ENCODE data around the gene XAGE5.
A peak's percentile ranks its signal among the peaks of the same experiment; 100 is the strongest.
"Not testable (repeated sequence)": the region's sequence is repeated elsewhere in the genome, so short reads cannot be mapped to it uniquely, and the experiment has no call there.

Gene XAGE5

GRCh38 chrX:52830551-52830950 is 19.5 kb downstream of the XAGE5 start:
- Histone ChIP-seq H4K12ac (ENCODE audit: low read depth, low read length) (no peak overlapping the region), H2BK120ac (ENCODE audit: insufficient read depth, low read length, poor library complexity) (no peak overlapping the region), H3K4me1 (ENCODE audit: control insufficient read depth in 1 of 2, insufficient read depth in 2 of 2, low read length in 2 of 2) (no peaks in the 10 kb centered on the region), H3K79me2 (ENCODE audit: control insufficient read depth, insufficient read depth, low read length, poor library complexity) (no peaks in the 10 kb centered on the region), H2AFZ (ENCODE audit: insufficient read depth, low read length, poor library complexity) (no peak overlapping the region), H2BK12ac (ENCODE audit: low read length) (no peak overlapping the region), H3K18ac (ENCODE audit: low read length) (no peak overlapping the region), H2AK5ac (ENCODE audit: low read length) (no peak overlapping the region), H3K9me3 (ENCODE audit: insufficient read depth, low read depth, low read length) (peaks cover 13% of the 10 kb centered on the region), H2BK5ac (ENCODE audit: low read depth, low read length, poor library complexity) (no peak overlapping the region), H3K36me3 (ENCODE audit: control insufficient read depth in 1 of 2, insufficient read depth in 2 of 2, low read length in 2 of 2) (no peaks in the 10 kb centered on the region), H3K9ac (ENCODE audit: low read length) (no peak overlapping the region), H3K4ac (ENCODE audit: low read depth, low read length) (no peak overlapping the region), H3K27me3 (ENCODE audit: insufficient read depth, low read length) (no peaks in the 10 kb centered on the region), H3K79me1 (ENCODE audit: low read length) (no peaks in the 10 kb centered on the region), H3K4me3 (ENCODE audit: low read depth, low read length) (no peak overlapping the region), H3K27ac (ENCODE audit: low read depth, low read length) (no peak overlapping the region), H4K8ac (ENCODE audit: low read depth, low read length) (no peak overlapping the region), H3K14ac (ENCODE audit: low read length) (no peak overlapping the region), H3K4me2 (ENCODE audit: low read length) (no peak overlapping the region), H3K23ac (ENCODE audit: low read length) (no peak overlapping the region), H4K91ac (ENCODE audit: low read depth, low read length) (no peak overlapping the region)
- no peak for DNase-seq
- no CpG with 5 or more reads among the region's 3 CpGs for WGBS (ENCODE audit: extremely low coverage, insufficient coverage, insufficient read length)

GRCh38 chrX:52839137-52839536 is 28.1 kb downstream of the XAGE5 start:
- Histone ChIP-seq H3K79me1 (ENCODE audit: low read length) (no peaks in the 10 kb centered on the region), H3K27me3 (ENCODE audit: insufficient read depth, low read length) (no peaks in the 10 kb centered on the region), H2AFZ (ENCODE audit: insufficient read depth, low read length, poor library complexity) (no peak overlapping the region), H4K8ac (ENCODE audit: low read depth, low read length) (no peak overlapping the region), H3K4ac (ENCODE audit: low read depth, low read length) (no peak overlapping the region), H3K9me3 (ENCODE audit: insufficient read depth, low read depth, low read length) (no peaks in the 10 kb centered on the region), H3K36me3 (ENCODE audit: control insufficient read depth in 1 of 2, insufficient read depth in 2 of 2, low read length in 2 of 2) (no peaks in the 10 kb centered on the region), H3K27ac (ENCODE audit: low read depth, low read length) (no peak overlapping the region), H2BK5ac (ENCODE audit: low read depth, low read length, poor library complexity) (no peak overlapping the region), H4K12ac (ENCODE audit: low read depth, low read length) (no peak overlapping the region), H2BK12ac (ENCODE audit: low read length) (no peak overlapping the region), H3K4me2 (ENCODE audit: low read length) (no peak overlapping the region), H3K4me3 (ENCODE audit: low read depth, low read length) (no peak overlapping the region), H4K91ac (ENCODE audit: low read depth, low read length) (no peak overlapping the region), H3K18ac (ENCODE audit: low read length) (no peak overlapping the region), H3K9ac (ENCODE audit: low read length) (no peak overlapping the region), H2BK120ac (ENCODE audit: insufficient read depth, low read length, poor library complexity) (no peak overlapping the region), H3K23ac (ENCODE audit: low read length) (no peak overlapping the region), H2AK5ac (ENCODE audit: low read length) (no peak overlapping the region), H3K4me1 (ENCODE audit: control insufficient read depth in 1 of 2, insufficient read depth in 2 of 2, low read length in 2 of 2) (no peaks in the 10 kb centered on the region), H3K79me2 (ENCODE audit: control insufficient read depth, insufficient read depth, low read length, poor library complexity) (no peaks in the 10 kb centered on the region), H3K14ac (ENCODE audit: low read length) (no peak overlapping the region)
- no CpG with 5 or more reads among the region's 2 CpGs for WGBS (ENCODE audit: extremely low coverage, insufficient coverage, insufficient read length)
- DNase-seq, result peak; percentile 78 to 82

DNA sequence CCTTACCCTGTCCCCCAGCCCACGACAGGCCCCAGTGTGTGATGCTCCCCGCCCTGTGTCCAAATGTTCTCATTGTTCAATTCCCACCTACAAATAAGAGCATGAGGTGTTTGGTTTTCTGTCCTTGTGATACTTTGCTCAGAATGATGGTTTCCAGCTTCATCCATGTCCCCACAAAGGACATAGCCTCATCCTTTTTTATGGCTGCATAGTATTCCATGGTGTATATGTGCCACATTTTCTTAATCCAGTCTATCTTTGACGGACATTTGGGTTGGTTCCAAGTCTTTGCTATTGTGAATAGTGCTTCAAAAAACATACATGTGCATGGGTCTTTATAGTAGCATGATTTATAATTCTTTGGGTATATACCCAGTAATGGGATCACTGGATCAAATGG is 32.5 kb downstream of the XAGE5 start:
- not testable (repeated sequence) for DNase-seq; H3K79me1 ChIP-seq (ENCODE audit: low read length); H2BK12ac ChIP-seq (ENCODE audit: low read length); H3K4me2 ChIP-seq (ENCODE audit: low read length); H3K4me3 ChIP-seq (ENCODE audit: low read depth, low read length); H3K4ac ChIP-seq (ENCODE audit: low read depth, low read length); H2AFZ ChIP-seq (ENCODE audit: insufficient read depth, low read length, poor library complexity); H3K9ac ChIP-seq (ENCODE audit: low read length); H4K8ac ChIP-seq (ENCODE audit: low read depth, low read length); H3K36me3 ChIP-seq (ENCODE audit: control insufficient read depth in 1 of 2, insufficient read depth in 2 of 2, low read length in 2 of 2); H3K27ac ChIP-seq (ENCODE audit: low read depth, low read length); H2BK5ac ChIP-seq (ENCODE audit: low read depth, low read length, poor library complexity); H3K79me2 ChIP-seq (ENCODE audit: control insufficient read depth, insufficient read depth, low read length, poor library complexity); H4K91ac ChIP-seq (ENCODE audit: low read depth, low read length); H2AK5ac ChIP-seq (ENCODE audit: low read length); H4K12ac ChIP-seq (ENCODE audit: low read depth, low read length); H3K18ac ChIP-seq (ENCODE audit: low read length); H3K14ac ChIP-seq (ENCODE audit: low read length); H3K23ac ChIP-seq (ENCODE audit: low read length); H2BK120ac ChIP-seq (ENCODE audit: insufficient read depth, low read length, poor library complexity); H3K9me3 ChIP-seq (ENCODE audit: insufficient read depth, low read depth, low read length); H3K27me3 ChIP-seq (ENCODE audit: insufficient read depth, low read length); H3K4me1 ChIP-seq (ENCODE audit: control insufficient read depth in 1 of 2, insufficient read depth in 2 of 2, low read length in 2 of 2)
- WGBS (ENCODE audit: extremely low coverage, insufficient coverage, insufficient read length), result no CpG with 5 or more reads among the region's 3 CpGs

- no peak overlapping the region for H3K23ac ChIP-seq (ENCODE audit: low read length)
- no peak overlapping the region for H3K4ac ChIP-seq (ENCODE audit: low read depth, low read length)
- H2AK5ac ChIP-seq (ENCODE audit: low read length), result no peak overlapping the region
- peak; percentile 72 to 95 for DNase-seq
- no peaks in the 10 kb centered on the region for H3K4me1 ChIP-seq (ENCODE audit: control insufficient read depth in 1 of 2, insufficient read depth in 2 of 2, low read length in 2 of 2)
- H3K9ac ChIP-seq (ENCODE audit: low read length), result no peak overlapping the region
- H3K4me2 ChIP-seq (ENCODE audit: low read length), result no peak overlapping the region
- no peak overlapping the region for H4K91ac ChIP-seq (ENCODE audit: low read depth, low read length)
- no peak overlapping the region for H2BK5ac ChIP-seq (ENCODE audit: low read depth, low read length, poor library complexity)
- H4K8ac ChIP-seq (ENCODE audit: low read depth, low read length), result no peak overlapping the region
- no peak overlapping the region for H3K4me3 ChIP-seq (ENCODE audit: low read depth, low read length)
- no peak overlapping the region for H2BK12ac ChIP-seq (ENCODE audit: low read length)
- peaks cover 6% of the 10 kb centered on the region for H3K9me3 ChIP-seq (ENCODE audit: insufficient read depth, low read depth, low read length)
- no peak overlapping the region for H2BK120ac ChIP-seq (ENCODE audit: insufficient read depth, low read length, poor library complexity)
- no peaks in the 10 kb centered on the region for H3K79me1 ChIP-seq (ENCODE audit: low read length)
- WGBS (ENCODE audit: extremely low coverage, insufficient coverage, insufficient read length), result no CpG with 5 or more reads among the region's 9 CpGs
- H3K27ac ChIP-seq (ENCODE audit: low read depth, low read length), result no peak overlapping the region
- no peak overlapping the region for H3K14ac ChIP-seq (ENCODE audit: low read length)
- H3K79me2 ChIP-seq (ENCODE audit: control insufficient read depth, insufficient read depth, low read length, poor library complexity), result no peaks in the 10 kb centered on the region
- H2AFZ ChIP-seq (ENCODE audit: insufficient read depth, low read length, poor library complexity), result no peak overlapping the region
- no peaks in the 10 kb centered on the region for H3K27me3 ChIP-seq (ENCODE audit: insufficient read depth, low read length)
- no peak overlapping the region for H3K18ac ChIP-seq (ENCODE audit: low read length)
- H4K12ac ChIP-seq (ENCODE audit: low read depth, low read length), result no peak overlapping the region
- H3K36me3 ChIP-seq (ENCODE audit: control insufficient read depth in 1 of 2, insufficient read depth in 2 of 2, low read length in 2 of 2), result no peaks in the 10 kb centered on the region
Observed at GRCh38 chrX:52852110-52852860, 41.2 kb downstream of the XAGE5 start.
